H1 (cell line): ENCODE measurements around the gene NFE2L2. TPM values are rescaled to one million over a fixed set of nuclear protein-coding genes. Genes with fewer than 3 reads are reported as not detected.

Experiments used
- CTCF ChIA-PET: fragments of 300-600 bp; sonication (Branson Sonifier 250); formaldehyde crosslinking; loops from one replicate; lab custom pipeline; 2021; ENCODE audit not compliant: partially characterized antibody; lab: Charles Lee
- POLR2A ChIA-PET: fragments of 300-600 bp; sonication (Branson Sonifier 250); formaldehyde crosslinking; loops from one replicate; lab custom pipeline; 2021; ENCODE audit warnings: inconsistent platforms; ENCODE audit not compliant: partially characterized antibody; lab: Charles Lee
- DNase-seq, 2 experiments: peaks; one replicate each; pipeline versions ENCODE4 v3.0.0 to v3.0.0-alpha.2; 2010 to 2022; ENCODE audit warnings: low spot score in 2 of 2, low read depth in 1 of 2, mixed read lengths in 1 of 2
- FAIRE-seq: peaks from 2 replicates; lab custom pipeline; 2011; peaks lifted over from hg19 to GRCh38; lab: Jason Lieb, UNC
- H2AFZ ChIP-seq: 2 replicates; pipeline ENCODE4 v1.8.1; 2012; ENCODE audit warnings: low read length, inconsistent platforms
- H2AK5ac ChIP-seq: 2 replicates; pipeline ENCODE4 v1.6.1; 2013; ENCODE audit warnings: low read depth, low read length
- H2BK120ac ChIP-seq: replicated peaks from 2 replicates; pipeline ENCODE3; 2013; ENCODE audit warnings: low read depth, low read length, inconsistent platforms
- H2BK12ac ChIP-seq: 2 replicates; pipeline ENCODE4 v1.6.1; 2013; ENCODE audit warnings: low read depth, low read length
- H2BK15ac ChIP-seq: 2 replicates; pipeline ENCODE4 v1.6.1; 2013; ENCODE audit warnings: low read length
- H2BK20ac ChIP-seq: 2 replicates; pipeline ENCODE4 v1.6.1; 2013; ENCODE audit warnings: low read length
- H2BK5ac ChIP-seq: 2 replicates; pipeline ENCODE4 v1.6.1; 2013; ENCODE audit warnings: low read depth, low read length
- H3K14ac ChIP-seq: 2 replicates; pipeline ENCODE4 v1.6.1; 2013; ENCODE audit warnings: inconsistent platforms; ENCODE audit not compliant: insufficient read length
- H3K18ac ChIP-seq: 2 replicates; pipeline ENCODE4 v1.6.1; 2013; ENCODE audit warnings: low read length; ENCODE audit errors: extremely low read depth
- H3K23ac ChIP-seq: 2 replicates; pipeline ENCODE4 v1.6.1; 2013; ENCODE audit warnings: inconsistent platforms; ENCODE audit not compliant: insufficient read length
- H3K23me2 ChIP-seq: 2 replicates; pipeline ENCODE4 v1.6.1; 2013; ENCODE audit warnings: low read depth, low read length
- H3K27ac ChIP-seq: 2 replicates; pipeline ENCODE4 v1.6.1; 2011; ENCODE audit warnings: low read depth, low read length, inconsistent platforms
- H3K27me3 ChIP-seq, 4 experiments: replicated peaks in 1 of 4; 1 replicate in 1 of 4; 2 replicates in 3 of 4; pipeline versions ENCODE4 v1.6.1 to v1.8.1; 2011 to 2013; ENCODE audit warnings: low read length in 3 of 4, mild to moderate bottlenecking in 3 of 4, inconsistent platforms in 2 of 4, mixed read lengths in 2 of 4, moderate library complexity in 1 of 4; ENCODE audit not compliant: control insufficient read depth in 3 of 4, insufficient read depth in 3 of 4; ENCODE audit errors: extremely low read depth in 1 of 4
- H3K36me3 ChIP-seq, 4 experiments: 2 replicates each; pipeline versions ENCODE4 v1.6.1 to v1.8.1; 2011 to 2013; ENCODE audit warnings: mild to moderate bottlenecking in 4 of 4, low read length in 3 of 4, moderate library complexity in 2 of 4, control low read depth in 1 of 4, inconsistent platforms in 1 of 4; ENCODE audit not compliant: insufficient read depth in 4 of 4, control insufficient read depth in 2 of 4
- H3K4ac ChIP-seq: replicated peaks from 2 replicates; pipeline ENCODE3; 2013; ENCODE audit warnings: low read length, low read depth, mixed read lengths, inconsistent platforms; ENCODE audit not compliant: insufficient read length
- H3K4me1 ChIP-seq, 4 experiments: replicated peaks in 1 of 4; 1 replicate in 1 of 4; 2 replicates in 3 of 4; pipeline versions ENCODE4 v1.6.1 to v1.8.1; 2011 to 2013; ENCODE audit warnings: low read length in 3 of 4, inconsistent platforms in 2 of 4, mixed read lengths in 1 of 4; ENCODE audit not compliant: insufficient read depth in 4 of 4, control insufficient read depth in 3 of 4
- H3K4me2 ChIP-seq, 2 experiments: 2 replicates each; pipeline versions ENCODE4 v1.6.1 to v1.8.1; 2011 to 2013; ENCODE audit warnings: low read depth in 2 of 2, low read length in 2 of 2, control low read depth in 1 of 2, inconsistent platforms in 1 of 2, mild to moderate bottlenecking in 1 of 2; ENCODE audit not compliant: insufficient read depth in 1 of 2
- H3K4me3 ChIP-seq, 4 experiments: fragments of 200-600, 300-600 bp in 1 of 4; sonication (generic), shearing (Covaris generic), sonication (Bioruptor Twin) in 1 of 4; 2 replicates each; pipeline versions ENCODE4 v1.5.1 to v1.8.1; 2011 to 2016; ENCODE audit warnings: low read length in 4 of 4, low read depth in 3 of 4, control low read depth in 2 of 4, inconsistent platforms in 2 of 4, mild to moderate bottlenecking in 2 of 4, mixed read lengths in 1 of 4, moderate library complexity in 1 of 4; ENCODE audit not compliant: insufficient read depth in 2 of 4; ENCODE audit errors: extremely low read depth in 1 of 4
- H3K56ac ChIP-seq: replicated peaks from 2 replicates; pipeline ENCODE3; 2013; ENCODE audit warnings: low read depth, mild to moderate bottlenecking, mixed read lengths, low read length, inconsistent platforms; ENCODE audit not compliant: insufficient read length
- H3K79me1 ChIP-seq: 2 replicates; pipeline ENCODE4 v1.6.1; 2013; ENCODE audit warnings: low read depth, low read length, control low read depth
- H3K79me2 ChIP-seq, 2 experiments: 2 replicates each; pipeline versions ENCODE4 v1.6.1 to v1.8.1; 2012 to 2013; ENCODE audit warnings: low read length in 2 of 2, mild to moderate bottlenecking in 2 of 2, inconsistent platforms in 1 of 2; ENCODE audit not compliant: insufficient read depth in 2 of 2, control insufficient read depth in 1 of 2
- H3K9ac ChIP-seq, 4 experiments: replicated peaks in 1 of 4; 1 replicate in 1 of 4; 2 replicates in 3 of 4; pipeline versions ENCODE4 v1.6.1 to v1.8.1; 2011 to 2013; ENCODE audit warnings: low read depth in 3 of 4, low read length in 3 of 4, control low read depth in 2 of 4, mild to moderate bottlenecking in 2 of 4, moderate library complexity in 2 of 4, inconsistent platforms in 1 of 4; ENCODE audit errors: extremely low read depth in 1 of 4
- H3K9me3 ChIP-seq, 2 experiments: 2 replicates each; pipeline versions ENCODE4 v1.6.1 to v1.8.1; 2012 to 2013; ENCODE audit warnings: mild to moderate bottlenecking in 2 of 2, moderate library complexity in 2 of 2, control low read depth in 1 of 2, inconsistent platforms in 1 of 2, low read depth in 1 of 2, low read length in 1 of 2, mixed read lengths in 1 of 2; ENCODE audit not compliant: insufficient read depth in 2 of 2
- H4K20me1 ChIP-seq, 2 experiments: replicated peaks in 1 of 2; 2 replicates each; pipeline versions ENCODE3 to v1.8.1; 2011 to 2013; ENCODE audit warnings: inconsistent platforms in 2 of 2, low read length in 2 of 2, mild to moderate bottlenecking in 1 of 2; ENCODE audit not compliant: insufficient read depth in 2 of 2, control insufficient read depth in 1 of 2
- H4K5ac ChIP-seq: 2 replicates; pipeline ENCODE4 v1.6.1; 2013; ENCODE audit warnings: low read length, low read depth, mixed read lengths, inconsistent platforms; ENCODE audit not compliant: insufficient read length
- H4K8ac ChIP-seq: 2 replicates; pipeline ENCODE4 v1.8.0; 2013; ENCODE audit warnings: mild to moderate bottlenecking, moderate library complexity, low read length, inconsistent platforms; ENCODE audit not compliant: insufficient read depth; ENCODE audit errors: extremely low read depth
- H4K91ac ChIP-seq: replicated peaks from 2 replicates; pipeline ENCODE3; 2013; ENCODE audit warnings: low read length, mixed read lengths, inconsistent platforms; ENCODE audit not compliant: insufficient read length
- FOSL1 ChIP-seq: IDR thresholded peaks from 2 replicates; pipeline ENCODE4 v1.6.1; 2011; ENCODE audit warnings: mild to moderate bottlenecking, low read depth, low read length, moderate library complexity; ENCODE audit not compliant: insufficient read depth
- SAP30 ChIP-seq: fragments of 300-600 bp; sonication (generic); IDR thresholded peaks from 2 replicates; pipeline ENCODE4 v1.7.1; 2012; ENCODE audit warnings: low read length, moderate library complexity, mild to moderate bottlenecking, inconsistent platforms; ENCODE audit not compliant: insufficient read depth, insufficient replicate concordance
- SP1 ChIP-seq: IDR thresholded peaks from 2 replicates; pipeline ENCODE4 v1.6.1; 2011; ENCODE audit warnings: low read depth, low read length
- WGBS, 2 experiments: shearing (Covaris generic) in 1 of 2; methylation state at CpG; one replicate each; pipeline versions ENCODE4 v1.1.6 to v1.1.7; 2013 to 2015; ENCODE audit warnings: low lambda C conversion rate in 2 of 2, mixed read lengths in 2 of 2, inconsistent platforms in 1 of 2, low coverage in 1 of 2, missing lambda C conversion rate in 1 of 2; ENCODE audit not compliant: insufficient replicate concordance in 2 of 2, insufficient coverage in 1 of 2, insufficient read length in 1 of 2; ENCODE audit errors: extremely low coverage in 1 of 2, missing lambda C conversion rate in 1 of 2; 5-methylcytosine and 5-hydroxymethylcytosine counted together
- polyA plus RNA-seq, 7 experiments: library from polyadenylated mRNA; depleted of rRNA in 3 of 7; stranded (reverse) in 5 of 7; unstranded in 2 of 7; fragments of >200 nt in 5 of 7; fragments of 200-250 nt in 2 of 7; gene quantifications; 1 replicate in 5 of 7; 2 replicates in 1 of 7; 4 replicates in 1 of 7; pipeline versions ENCODE4 v1.2.1 to v1.2.3, GENCODE V29; 2011 to 2013; ENCODE audit warnings: missing spikeins in 2 of 7, mixed read lengths in 2 of 7
- total RNA-seq: library from RNA; stranded (reverse); fragmentation: NEBNext Ultra II Directional; extraction: Animal tissue kit (Norgen Biotek cat#: 25700); gene quantifications from 2 replicates; pipeline ENCODE4 v1.2.1, GENCODE V29; 2021
- TF ChIP-seq, protein P1 (sequence below): IDR thresholded peaks from 2 replicates; pipeline ENCODE4 v1.6.1; 2012; ENCODE audit warnings: low read length, inconsistent platforms
- TF ChIP-seq, protein P2 (sequence below): IDR thresholded peaks from 2 replicates; pipeline ENCODE4 v1.6.1; 2012; ENCODE audit warnings: inconsistent platforms

NFE2L2 gene
- total and polyA plus RNA-seq, 2 of the 8 experiments (the other 6 are each of a cell fraction or from before 2014, with no cell fraction given) = 33.2 to 34.5 TPM

DNA sequence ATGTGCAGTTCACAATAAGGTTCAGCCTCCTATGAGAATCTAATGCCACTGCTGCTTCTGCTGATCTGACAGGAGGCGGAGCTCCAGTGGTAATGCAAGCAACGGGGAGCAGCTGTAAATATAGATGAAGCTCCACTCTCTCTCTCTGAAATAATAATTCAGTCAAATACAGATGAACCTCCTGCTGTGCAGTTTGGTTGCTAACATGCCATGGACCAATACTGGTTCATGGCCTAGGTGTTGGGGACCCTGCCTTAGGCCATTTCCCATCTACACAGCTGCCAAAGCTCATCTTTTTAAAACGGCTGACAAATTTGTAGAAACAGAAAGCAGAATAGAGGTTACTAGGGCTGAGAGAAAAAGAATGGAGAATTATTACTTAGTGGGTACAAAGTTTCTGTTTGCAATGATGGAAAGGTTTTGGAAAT, 62.6 kb downstream of the NFE2L2 start:
- H2BK5ac ChIP-seq = no peak overlapping the region
- no peak overlapping the region for H4K91ac ChIP-seq
- H3K23me2 ChIP-seq = peaks cover 1% of the 10 kb centered on the region; the same call in 1 of the 2 replicates
- no peak overlapping the region for H2BK15ac ChIP-seq
- H3K4ac ChIP-seq = no peak overlapping the region
- H3K79me2 ChIP-seq = no peaks in the 10 kb centered on the region
- H4K8ac ChIP-seq = no peak overlapping the region
- H3K4me2 ChIP-seq = no peak overlapping the region
- no peak overlapping the region for H3K4me3 ChIP-seq
- no peak overlapping the region for H3K56ac ChIP-seq
- H3K9ac ChIP-seq = no peak overlapping the region
- no peak overlapping the region for H3K14ac ChIP-seq
- no peak overlapping the region for H3K27ac ChIP-seq
- H3K4me1 ChIP-seq = peaks cover 2 to 11% (median 6%) of the 10 kb centered on the region in 4 experiments; a peak in 5 of 7 replicates
- H2AFZ ChIP-seq = no peak overlapping the region
- TF ChIP-seq, protein P1, sequence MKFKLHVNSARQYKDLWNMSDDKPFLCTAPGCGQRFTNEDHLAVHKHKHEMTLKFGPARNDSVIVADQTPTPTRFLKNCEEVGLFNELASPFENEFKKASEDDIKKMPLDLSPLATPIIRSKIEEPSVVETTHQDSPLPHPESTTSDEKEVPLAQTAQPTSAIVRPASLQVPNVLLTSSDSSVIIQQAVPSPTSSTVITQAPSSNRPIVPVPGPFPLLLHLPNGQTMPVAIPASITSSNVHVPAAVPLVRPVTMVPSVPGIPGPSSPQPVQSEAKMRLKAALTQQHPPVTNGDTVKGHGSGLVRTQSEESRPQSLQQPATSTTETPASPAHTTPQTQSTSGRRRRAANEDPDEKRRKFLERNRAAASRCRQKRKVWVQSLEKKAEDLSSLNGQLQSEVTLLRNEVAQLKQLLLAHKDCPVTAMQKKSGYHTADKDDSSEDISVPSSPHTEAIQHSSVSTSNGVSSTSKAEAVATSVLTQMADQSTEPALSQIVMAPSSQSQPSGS = no peak
- TF ChIP-seq SP1 (no peak), FOSL1 (no peak), SAP30 (no peak)
- TF ChIP-seq, protein P2, sequence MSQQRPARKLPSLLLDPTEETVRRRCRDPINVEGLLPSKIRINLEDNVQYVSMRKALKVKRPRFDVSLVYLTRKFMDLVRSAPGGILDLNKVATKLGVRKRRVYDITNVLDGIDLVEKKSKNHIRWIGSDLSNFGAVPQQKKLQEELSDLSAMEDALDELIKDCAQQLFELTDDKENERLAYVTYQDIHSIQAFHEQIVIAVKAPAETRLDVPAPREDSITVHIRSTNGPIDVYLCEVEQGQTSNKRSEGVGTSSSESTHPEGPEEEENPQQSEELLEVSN = no peak
- H3K23ac ChIP-seq = no peak overlapping the region
- FAIRE-seq (no peak), DNase-seq (no peak)
- no peaks in the 10 kb centered on the region for H3K9me3 ChIP-seq
- ChIA-PET POLR2A (interaction anchor here (1.6 to 10.4 kb wide), 5 partner anchors 12 to 24 kb away, joined by 3 to 102 read pairs (median 9); partner anchors contain the start of gene HNRNPA3), CTCF (interaction anchor here (0.7 to 10.2 kb wide), 10 partner anchors 15 to 550 kb away, joined by 3 to 107 read pairs (median 3); partner anchors contain the start of gene NFE2L2)
- H3K18ac ChIP-seq = no peak overlapping the region
- H2BK12ac ChIP-seq = no peak overlapping the region
- no peak overlapping the region for H4K5ac ChIP-seq
- H2AK5ac ChIP-seq = no peak overlapping the region
- no peak overlapping the region for H2BK20ac ChIP-seq
- H2BK120ac ChIP-seq = no peak overlapping the region
- H3K36me3 ChIP-seq = no peaks in the 10 kb centered on the region
- 91% methylated on average over 3 of the region's 3 CpGs; no CpG with 5 or more reads in 1 of the 2 experiments for WGBS, 2 experiments
- H3K79me1 ChIP-seq = no peaks in the 10 kb centered on the region
- H3K27me3 ChIP-seq = no peaks in the 10 kb centered on the region; a peak in 1 of 7 replicates
- H4K20me1 ChIP-seq = peaks cover 0 to 1% of the 10 kb centered on the region in 2 experiments
